Skin of body (tissue), 2 donors: ENCODE results near the gene DARS2. TPM values are rescaled to one million over a fixed set of nuclear protein-coding genes. Genes with fewer than 3 reads are reported as not detected.
"Not testable (repeated sequence)": the region's sequence is repeated elsewhere in the genome, so short reads cannot be mapped to it uniquely, and the experiment has no call there.

ENCODE experiments used
- DNase-seq: peaks from one replicate; lab custom pipeline; 2025; lab: John Stamatoyannopoulos, UW
- total RNA-seq: library from RNA; depleted of rRNA; stranded (reverse); fragments of >200 nt; gene quantifications from one replicate; pipeline ENCODE4 v1.2.3, GENCODE V29; 2014

Gene DARS2
- total RNA-seq, 1 donor from 2014 or later: 10.9 TPM

- not testable (repeated sequence) for DNase-seq
Observed at GRCh38 chr1:173862146-173862768, 37.8 kb downstream of the DARS2 start.

- DNase-seq: no peak
Observed at GRCh38 chr1:173862769-173863223, 38.3 kb downstream of the DARS2 start.

- DNase-seq: no peak
Observed at GRCh38 chr1:173863224-173864161, 39.0 kb downstream of the DARS2 start.

- no peak for DNase-seq
Observed at GRCh38 chr1:173864179-173864867, 39.9 kb downstream of the DARS2 start.

GRCh38 chr1:173865468-173866164, 41.1 kb downstream of the DARS2 start:
- DNase-seq: no peak

- DNase-seq: no peak
Observed at GRCh38 chr1:173866413-173867115, 42.1 kb downstream of the DARS2 start.

- DNase-seq: no peak
Observed at GRCh38 chr1:173867141-173867752, 42.8 kb downstream of the DARS2 start.

- DNase-seq: peak; percentile 100
Observed at GRCh38 chr1:173867753-173868265, 43.3 kb downstream of the DARS2 start, which contains the start of gene GAS5. TSS of gene GAS5 (minus strand) at chr1:173867989.

- DNase-seq: peak; percentile 84
Observed at GRCh38 chr1:173868266-173869020, 44.0 kb downstream of the DARS2 start, which contains the start of gene ZBTB37. TSS of gene ZBTB37 (plus strand) at chr1:173868380. CDS start at chr1:173870226, 1,846 bp downstream.

GRCh38 chr1:173869021-173869359, 44.5 kb downstream of the DARS2 start:
- no peak for DNase-seq

GRCh38 chr1:173870252-173871075, 46.0 kb downstream of the DARS2 start:
- no peak for DNase-seq

- DNase-seq: no peak
Observed at GRCh38 chr1:173871091-173871490, 46.6 kb downstream of the DARS2 start.

- no peak for DNase-seq
Observed at GRCh38 chr1:173871500-173871899, 47.0 kb downstream of the DARS2 start.

GRCh38 chr1:173876732-173877131, 52.3 kb downstream of the DARS2 start:
- DNase-seq: no peak

- DNase-seq: no peak
Observed at GRCh38 chr1:173878251-173878650, 53.8 kb downstream of the DARS2 start.

GRCh38 chr1:173881117-173881516, 56.6 kb downstream of the DARS2 start:
- DNase-seq: not testable (repeated sequence)

- DNase-seq: no peak
Observed at GRCh38 chr1:173884701-173885100, 60.2 kb downstream of the DARS2 start.
